ENCODE results near the gene OR1L6. TPM values are rescaled to one million over a fixed set of nuclear protein-coding genes. Genes with fewer than 3 reads are reported as not detected.

OR1L6 gene
- total and polyA plus RNA-seq, 9 of the 15 experiments (the other 6 are each of a cell fraction or from before 2014, with no cell fraction given), result not detected

- 0% methylated on average over 2 of the region's 2 CpGs for WGBS (ENCODE audit: insufficient coverage, low coverage, missing lambda C conversion rate)
- CTCF ChIA-PET (ENCODE audit: low intra/inter-chr PET ratio), result no interaction called here
- in situ Hi-C loops (cut with MboI) (no loop called here), intact Hi-C loops (cut with micrococcal nuclease) (no loop called here)
- no peak for FAIRE-seq
- Histone ChIP-seq H3K9me3 (replicated peaks; ENCODE audit: control insufficient read depth, insufficient read depth, low read depth, low read length) (no peaks in the 10 kb centered on the region), H3K4me2 (ENCODE audit: insufficient read depth, low read length) (no peak overlapping the region), H2AFZ (ENCODE audit: low read depth, low read length) (no peak overlapping the region), H3K27ac (ENCODE audit: extremely low read depth, low read depth, low read length) (no peak overlapping the region), H3K9me1 (ENCODE audit: control insufficient read depth, insufficient read depth, low read length) (no peaks in the 10 kb centered on the region), H3K36me3 (ENCODE audit: control insufficient read depth, insufficient read depth, low read length) (no peaks in the 10 kb centered on the region), H4K20me1 (replicated peaks; ENCODE audit: control insufficient read depth, insufficient read depth, low read length) (no peaks in the 10 kb centered on the region), H3K27me3 (ENCODE audit: control insufficient read depth in 2 of 2, insufficient read depth in 2 of 2, low read length in 2 of 2) (no peaks in the 10 kb centered on the region), H3K4me1 (replicated peaks in 1 of 2; ENCODE audit: control insufficient read depth in 2 of 2, insufficient read depth in 2 of 2, low read length in 2 of 2) (no peaks in the 10 kb centered on the region), H3K79me2 (ENCODE audit: control insufficient read depth, insufficient read depth, low read length) (no peaks in the 10 kb centered on the region), H3K4me3 (no peak overlapping the region), H3K9ac (ENCODE audit: insufficient read depth in 1 of 2, low read depth in 2 of 2, low read length in 2 of 2) (no peak overlapping the region)
- DNase-seq (ENCODE audit: extremely low read depth in 1 of 4, low spot score in 3 of 4), result no peak
- no TSS peak for BruUV-seq (replicated peaks)
- TF ChIP-seq ZBTB40 (IDR thresholded peaks at IDR 0.05), result no peak
- TF ChIP-seq ZBTB40 (CRISPR knock-in tag; IDR thresholded peaks at IDR 0.05), result no peak
- peak; percentile 33; the same call in 1 of the 2 replicates for TF ChIP-seq NFE2 (IDR thresholded peaks at IDR 0.05; ENCODE audit: low read depth)
- TF ChIP-seq TRIM28 (IDR thresholded peaks at IDR 0.05), result 0 out of 2 replicates have a peak, but pooled peaks have one; percentile 60
- TF ChIP-seq ZNF316 (IDR thresholded peaks at IDR 0.05), result peak; percentile 27; the same call in 1 of the 2 replicates
- TF ChIP-seq ATF2 (CRISPR knock-in tag; IDR thresholded peaks at IDR 0.05), result no peak
- POLR2A ChIA-PET, result no interaction called here
- no peak for ATAC-seq
These were observed 12.7 kb downstream of the OR1L6 start for GRCh38 chr9:122754825-122755224.

Measured in K562 (cell line).